Endothelial cell of umbilical vein (primary cell): ENCODE measurements around the gene TMEM145. TPM values are rescaled to one million over a fixed set of nuclear protein-coding genes. Genes with fewer than 3 reads are reported as not detected.

Experiments used
- BruUV-seq: library from RNA; stranded (reverse); fragments of 400-500 nt; replicated peaks from 2 replicates; lab custom pipeline; 2021; lab: Mats Ljungman, UMichigan
- CTCF ChIA-PET: fragments of 300-600, 350-600 bp; sonication (Branson Sonifier 250); formaldehyde crosslinking; loops from one replicate; lab custom pipeline; 2021; ENCODE audit warnings: antibody characterized with exemption, inconsistent platforms; lab: Charles Lee
- POLR2A ChIA-PET: fragments of 300-600, 350-600 bp; sonication (Branson Sonifier 250); formaldehyde crosslinking; loops from one replicate; lab custom pipeline; 2021; ENCODE audit warnings: antibody characterized with exemption, inconsistent platforms; lab: Charles Lee
- DNase-seq: peaks from one replicate; pipeline ENCODE4 v3.0.0-alpha.2; 2011; ENCODE audit warnings: low read depth, low spot score
- FAIRE-seq: peaks from 2 replicates; lab custom pipeline; 2011; peaks lifted over from hg19 to GRCh38; lab: Jason Lieb, UNC
- H2AFZ ChIP-seq: 2 replicates; pipeline ENCODE4 v1.6.0; 2012; ENCODE audit warnings: low read depth, low read length, control low read depth, inconsistent platforms
- H3K27ac ChIP-seq: 2 replicates; pipeline ENCODE4 v1.5.1; 2011; ENCODE audit warnings: low read depth, mild to moderate bottlenecking, control low read depth, low read length, moderate library complexity; ENCODE audit not compliant: insufficient read depth
- H3K27me3 ChIP-seq, 2 experiments: 2 replicates each; pipeline versions ENCODE4 v1.6.0 to v1.6.1; 2011; ENCODE audit warnings: low read length in 2 of 2, mixed read lengths in 1 of 2; ENCODE audit not compliant: control insufficient read depth in 2 of 2, insufficient read depth in 2 of 2
- H3K36me3 ChIP-seq, 2 experiments: 2 replicates in 1 of 2; 3 replicates in 1 of 2; pipeline ENCODE4 v1.5.1; 2011; ENCODE audit warnings: low read length in 2 of 2, mild to moderate bottlenecking in 1 of 2, moderate library complexity in 1 of 2; ENCODE audit not compliant: control insufficient read depth in 2 of 2, insufficient read depth in 2 of 2; ENCODE audit errors: extremely low read depth in 1 of 2
- H3K4me1 ChIP-seq: 3 replicates; pipeline ENCODE4 v1.5.1; 2011; ENCODE audit warnings: mild to moderate bottlenecking, low read length; ENCODE audit not compliant: control insufficient read depth, insufficient read depth; ENCODE audit errors: extremely low read depth
- H3K4me2 ChIP-seq: 2 replicates; pipeline ENCODE4 v1.6.1; 2011; ENCODE audit warnings: low read length, control low read depth, mixed read lengths; ENCODE audit not compliant: insufficient read depth
- H3K4me3 ChIP-seq, 3 experiments: fragments of 200-600 bp in 1 of 3; sonication (generic), shearing (Covaris generic) in 1 of 3; replicated peaks in 1 of 3; 2 replicates each; pipeline ENCODE4 v1.5.1; 2011 to 2016; ENCODE audit warnings: control low read depth in 3 of 3, low read length in 3 of 3, mild to moderate bottlenecking in 2 of 3, inconsistent platforms in 1 of 3, low read depth in 1 of 3, moderate library complexity in 1 of 3; ENCODE audit not compliant: insufficient read depth in 1 of 3
- H3K79me2 ChIP-seq: 2 replicates; pipeline ENCODE4 v1.6.0; 2012; ENCODE audit warnings: low read length, inconsistent platforms; ENCODE audit not compliant: control insufficient read depth, insufficient read depth
- H3K9ac ChIP-seq: replicated peaks from 2 replicates; pipeline ENCODE3; 2011; ENCODE audit warnings: low read length, control low read depth; ENCODE audit not compliant: insufficient read depth; ENCODE audit errors: extremely low read depth
- H3K9me1 ChIP-seq: replicated peaks from 3 replicates; pipeline ENCODE4 v1.6.0; 2011; ENCODE audit warnings: mild to moderate bottlenecking, low read length; ENCODE audit not compliant: control insufficient read depth, insufficient read depth; ENCODE audit errors: extremely low read depth
- H3K9me3 ChIP-seq: replicated peaks from 2 replicates; pipeline ENCODE4 v1.5.1; 2012; ENCODE audit warnings: low read length, inconsistent platforms; ENCODE audit not compliant: control insufficient read depth, insufficient read depth
- H4K20me1 ChIP-seq: replicated peaks from 2 replicates; pipeline ENCODE3; 2011; ENCODE audit warnings: mild to moderate bottlenecking, low read length; ENCODE audit not compliant: control insufficient read depth, insufficient read depth; ENCODE audit errors: extremely low read depth
- CTCF ChIP-seq, 2 donors: IDR thresholded peaks; 1 replicate in 1 of 2; 2 replicates in 1 of 2; pipeline ENCODE4 v1.5.1; 2011; ENCODE audit warnings: low read length in 2 of 2, mild to moderate bottlenecking in 2 of 2, moderate library complexity in 2 of 2, control low read depth in 1 of 2, inconsistent platforms in 1 of 2, low read depth in 1 of 2; ENCODE audit not compliant: insufficient read depth in 1 of 2; ENCODE audit errors: extremely low read depth in 1 of 2
- EZH2 ChIP-seq: IDR thresholded peaks from 2 replicates; pipeline ENCODE4 v1.6.1; 2012; ENCODE audit warnings: borderline replicate concordance, low read depth, mild to moderate bottlenecking, moderate library complexity, low read length, inconsistent platforms; ENCODE audit not compliant: severe bottlenecking
- FOS ChIP-seq: IDR thresholded peaks from 2 replicates; pipeline ENCODE4 v1.6.1; 2011; ENCODE audit warnings: mild to moderate bottlenecking, low read length, moderate library complexity, borderline replicate concordance; ENCODE audit not compliant: insufficient read depth
- GATA2 ChIP-seq: IDR thresholded peaks from 2 replicates; pipeline ENCODE4 v1.7.0; 2011; ENCODE audit warnings: low read depth, mild to moderate bottlenecking, moderate library complexity, mixed read lengths, low read length; ENCODE audit not compliant: insufficient read length, insufficient read depth
- JUN ChIP-seq: IDR thresholded peaks from 2 replicates; pipeline ENCODE4 v1.6.1; 2011; ENCODE audit warnings: borderline replicate concordance, low read depth; ENCODE audit not compliant: insufficient read length, insufficient read depth
- MAX ChIP-seq: IDR thresholded peaks from 2 replicates; pipeline ENCODE4 v1.6.1; 2011; ENCODE audit not compliant: insufficient read depth, insufficient read length
- MYC ChIP-seq: IDR thresholded peaks from one replicate; pipeline ENCODE4 v1.6.1; 2011; ENCODE audit warnings: mild to moderate bottlenecking, low read depth, low read length
- POLR2A ChIP-seq: IDR thresholded peaks from 2 replicates; pipeline ENCODE4 v1.6.1; 2012; ENCODE audit warnings: low read depth, mild to moderate bottlenecking, control low read depth, low read length
- POLR2AphosphoS5 ChIP-seq: IDR thresholded peaks from 2 replicates; pipeline ENCODE4 v1.6.1; 2012; ENCODE audit warnings: low read depth, mild to moderate bottlenecking, control low read depth, low read length, moderate library complexity; ENCODE audit not compliant: insufficient read depth
- dilution Hi-C: fragments of 300-500 bp; cut with MboI; formaldehyde crosslinking; loops from one replicate; pipeline ENCODE4 v1.15.0; 2019; ENCODE audit warnings: low sequenced_read_pairs; ENCODE audit not compliant: extremely low pct_ligation_motif_present
- intact Hi-C: fragments of 100-400 bp; cut with micrococcal nuclease; formaldehyde crosslinking; loops from one replicate; pipeline ENCODE4 v1.10.0; 2022
- polyA plus RNA-seq, 4 experiments: library from polyadenylated mRNA; depleted of rRNA in 3 of 4; stranded (reverse) in 3 of 4; unstranded in 1 of 4; fragments of >200 nt; gene quantifications; 2 replicates each; pipeline versions ENCODE4 v1.2.1 to v1.2.3, GENCODE V29; 2011 to 2012; ENCODE audit warnings: missing spikeins in 1 of 4
- total RNA-seq: library from RNA; stranded (reverse); gene quantifications from 2 replicates; pipeline ENCODE4 v1.2.3, GENCODE V29; 2021

TMEM145 gene
- total and polyA plus RNA-seq, 2 donors (not counting 3 experiments of a cell fraction or from before 2014, with no cell fraction given) = not detected

- no peak overlapping the region for H3K4me3 ChIP-seq
- FAIRE-seq (no peak), DNase-seq (no peak)
- no peak overlapping the region for H3K4me2 ChIP-seq
- dilution Hi-C loops (no loop called here), intact Hi-C loops (no loop called here)
- no peaks in the 10 kb centered on the region for H3K9me1 ChIP-seq
- no peak overlapping the region for H3K9ac ChIP-seq
- BruUV-seq = no TSS peak
- no peaks in the 10 kb centered on the region for H3K27me3 ChIP-seq
- peaks cover 0 to 18% of the 10 kb centered on the region in 2 experiments for H3K36me3 ChIP-seq
- H4K20me1 ChIP-seq = no peaks in the 10 kb centered on the region
- no peak for TF ChIP-seq MAX
- TF ChIP-seq MYC = no peak
- no peak for TF ChIP-seq JUN
- no peak for TF ChIP-seq CTCF (IDR thresholded peaks at IDR 0.05; ENCODE audit: extremely low read depth in 1 of 2, insufficient read depth in 1 of 2, low read depth in 1 of 2, low read length in 2 of 2)
- no peak for TF ChIP-seq GATA2
- TF ChIP-seq FOS = no peak
- TF ChIP-seq POLR2AphosphoS5 = no peak
- TF ChIP-seq POLR2A = no peak
- no peak for TF ChIP-seq EZH2
- no peaks in the 10 kb centered on the region for H3K9me3 ChIP-seq
- no peaks in the 10 kb centered on the region for H3K79me2 ChIP-seq
- ChIA-PET CTCF (no interaction called here), POLR2A (no interaction called here)
- H2AFZ ChIP-seq = no peak overlapping the region
- no peaks in the 10 kb centered on the region for H3K4me1 ChIP-seq
- no peak overlapping the region for H3K27ac ChIP-seq
Measured at GRCh38 chr19:42351079-42351735, 38.1 kb downstream of the TMEM145 start.
